GM19467 (cell line): ENCODE measurements around the gene HOXA9.

ENCODE experiments used
- ATAC-seq: cut with Tn5 transposase; IDR thresholded peaks from one replicate; pipeline ENCODE4 v1.9.1; 2021; ENCODE audit warnings: mild to moderate bottlenecking, moderate library complexity; ENCODE audit not compliant: unreplicated experiment

Gene HOXA9

DNA sequence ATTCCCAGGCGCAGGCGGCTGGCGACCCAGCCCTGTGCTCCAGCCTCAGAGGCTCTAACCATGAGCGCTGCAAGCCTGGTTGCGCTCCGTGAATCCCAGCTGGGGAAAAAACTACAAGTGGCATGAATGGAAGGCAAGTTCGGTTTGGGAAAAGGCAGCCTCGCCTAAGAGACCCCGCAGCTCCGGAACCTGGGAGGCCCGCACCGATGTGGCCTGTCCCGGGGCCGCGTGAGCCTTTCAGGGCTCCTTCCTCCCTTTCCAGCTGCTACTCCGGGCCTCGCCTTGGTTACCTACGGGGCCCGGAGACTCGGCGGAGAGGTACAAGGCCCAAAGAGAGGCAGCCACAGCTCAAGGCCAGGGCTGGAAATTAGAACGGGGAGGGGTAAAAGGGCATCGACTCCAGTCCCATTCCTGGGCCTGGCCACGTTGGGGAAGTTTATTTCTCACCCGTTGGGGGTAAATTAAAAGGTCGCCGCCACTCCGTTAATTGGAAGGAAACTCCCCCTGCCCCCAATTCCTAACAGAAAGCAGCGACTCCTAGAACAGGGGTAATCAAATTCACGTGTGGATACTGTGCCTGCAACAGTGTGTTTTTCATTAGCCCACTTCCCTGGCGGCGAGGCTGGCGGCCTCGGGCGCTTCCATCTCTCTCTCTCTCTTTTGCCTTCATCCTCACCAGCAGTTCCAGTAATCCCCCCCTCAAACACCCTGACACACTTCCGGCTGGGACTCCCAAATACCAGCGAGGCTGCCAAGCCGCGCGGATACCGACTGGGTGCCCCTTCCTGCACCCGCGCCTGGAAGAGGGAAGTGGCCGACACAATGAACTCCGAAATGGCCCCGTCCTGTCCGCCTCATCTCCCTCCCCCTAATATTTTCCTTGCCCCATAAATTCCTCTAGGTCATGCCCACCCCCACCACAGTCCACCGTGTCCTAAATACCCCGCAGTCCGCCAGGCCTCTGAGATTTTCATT lies 1.5 kb upstream of the HOXA9 start:
- ATAC-seq = no peak

DNA sequence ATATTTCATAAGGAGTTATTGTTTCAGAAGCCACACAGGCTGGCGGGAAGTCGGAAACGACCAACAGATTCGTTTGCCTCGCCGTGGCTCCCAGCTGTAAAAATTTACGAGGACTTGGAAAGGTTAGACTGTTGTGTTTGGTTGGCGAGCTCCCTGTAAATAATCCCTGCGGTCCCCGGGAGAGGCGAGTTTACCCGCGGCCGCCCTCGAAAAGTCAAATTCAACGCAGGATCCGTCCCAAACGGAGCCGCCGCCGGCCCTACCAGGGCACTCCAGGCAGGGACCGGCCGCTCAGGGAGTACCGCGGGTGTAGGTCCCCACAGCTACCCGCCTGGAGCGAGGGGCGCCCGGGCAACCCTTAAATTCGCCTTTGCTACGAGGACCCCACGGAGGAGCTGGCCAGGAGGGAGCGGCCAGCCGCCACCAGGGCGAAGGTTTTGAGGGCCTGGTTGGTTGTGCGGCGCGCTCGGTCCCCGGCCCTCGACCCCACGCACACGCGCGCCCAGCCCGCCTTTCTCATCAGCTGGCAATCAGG lies 726 bp upstream of the HOXA9 start:
- no peak for ATAC-seq

DNA sequence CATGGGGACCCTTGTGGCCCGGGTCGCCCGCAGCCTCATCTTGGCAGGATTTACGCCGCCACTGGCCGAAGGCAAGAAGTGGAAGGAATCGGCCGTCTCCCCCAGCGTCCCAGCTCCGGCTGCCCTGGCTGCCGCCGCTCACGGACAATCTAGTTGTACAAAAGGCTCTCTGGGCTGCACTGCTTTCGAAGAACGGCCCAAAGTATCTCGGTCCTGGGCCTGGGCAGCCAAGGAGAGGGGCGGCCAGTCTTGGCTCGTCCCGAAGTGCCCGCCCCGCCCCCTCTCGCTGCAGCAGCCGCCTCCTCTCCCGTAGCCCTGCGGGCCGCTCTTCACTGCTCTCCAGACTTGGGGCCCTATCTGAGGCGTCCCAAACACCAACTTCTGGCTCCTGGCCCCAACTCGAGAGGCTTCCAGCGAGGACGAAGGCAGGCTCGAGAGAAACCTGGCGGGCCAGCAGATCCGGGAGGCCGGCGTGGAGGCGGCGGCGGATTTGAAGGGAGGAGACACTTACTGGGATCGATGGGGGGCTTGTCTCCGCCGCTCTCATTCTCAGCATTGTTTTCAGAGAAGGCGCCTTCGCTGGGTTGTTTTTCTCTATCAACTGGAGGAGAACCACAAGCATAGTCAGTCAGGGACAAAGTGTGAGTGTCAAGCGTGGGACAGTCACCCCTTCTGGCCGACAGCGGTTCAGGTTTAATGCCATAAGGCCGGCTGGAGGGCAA lies 809 bp downstream of the HOXA9 start:
- ATAC-seq = no peak

DNA sequence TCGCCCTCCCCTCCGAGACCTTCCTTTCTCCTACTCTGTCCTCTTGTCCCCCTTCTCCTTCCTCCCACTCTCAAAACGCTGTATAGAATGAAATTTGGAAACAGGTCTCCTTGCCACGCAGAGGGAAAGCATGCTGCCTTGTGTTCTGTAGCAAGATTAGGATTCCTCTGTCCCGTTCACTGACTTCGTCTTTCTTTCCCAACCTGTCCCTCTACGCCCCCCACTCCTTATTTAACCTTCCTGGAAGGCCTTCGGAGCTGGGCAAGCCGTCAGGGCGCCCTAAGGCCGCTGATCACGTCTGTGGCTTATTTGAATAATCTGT lies 1.3 kb downstream of the HOXA9 start:
- ATAC-seq = no peak

DNA sequence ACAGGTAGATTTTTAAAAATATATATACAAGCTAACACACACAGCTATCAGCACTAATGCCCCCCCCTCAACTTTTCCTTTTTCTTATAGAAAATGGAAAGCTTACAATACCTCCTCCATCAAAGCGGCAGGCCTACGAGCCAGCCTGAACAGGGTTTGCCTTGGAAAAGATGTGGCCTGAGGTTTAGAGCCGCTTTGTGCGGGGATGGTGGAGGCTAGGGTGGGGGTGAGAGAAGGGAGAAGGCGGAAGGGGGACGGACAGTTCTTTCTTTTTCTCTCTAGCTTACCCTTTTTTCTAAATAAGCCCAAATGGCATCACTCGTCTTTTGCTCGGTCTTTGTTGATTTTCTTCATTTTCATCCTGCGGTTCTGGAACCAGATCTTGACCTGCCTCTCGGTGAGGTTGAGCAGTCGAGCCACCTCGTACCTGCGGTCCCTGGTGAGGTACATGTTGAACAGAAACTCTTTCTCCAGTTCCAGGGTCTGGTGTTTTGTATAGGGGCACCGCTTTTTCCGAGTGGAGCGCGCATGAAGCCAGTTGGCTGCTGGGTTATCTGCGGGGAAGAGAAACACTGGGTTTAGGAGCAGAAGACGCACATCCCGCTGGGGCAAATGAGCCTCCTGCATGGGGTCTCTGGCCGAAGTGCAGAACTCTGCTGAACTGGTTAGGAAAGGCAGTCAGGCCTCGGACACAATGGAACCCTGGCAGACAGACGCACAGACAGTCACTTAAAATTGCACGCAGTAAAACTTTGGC lies 1.9 kb downstream of the HOXA9 start:
- ATAC-seq = no peak

DNA sequence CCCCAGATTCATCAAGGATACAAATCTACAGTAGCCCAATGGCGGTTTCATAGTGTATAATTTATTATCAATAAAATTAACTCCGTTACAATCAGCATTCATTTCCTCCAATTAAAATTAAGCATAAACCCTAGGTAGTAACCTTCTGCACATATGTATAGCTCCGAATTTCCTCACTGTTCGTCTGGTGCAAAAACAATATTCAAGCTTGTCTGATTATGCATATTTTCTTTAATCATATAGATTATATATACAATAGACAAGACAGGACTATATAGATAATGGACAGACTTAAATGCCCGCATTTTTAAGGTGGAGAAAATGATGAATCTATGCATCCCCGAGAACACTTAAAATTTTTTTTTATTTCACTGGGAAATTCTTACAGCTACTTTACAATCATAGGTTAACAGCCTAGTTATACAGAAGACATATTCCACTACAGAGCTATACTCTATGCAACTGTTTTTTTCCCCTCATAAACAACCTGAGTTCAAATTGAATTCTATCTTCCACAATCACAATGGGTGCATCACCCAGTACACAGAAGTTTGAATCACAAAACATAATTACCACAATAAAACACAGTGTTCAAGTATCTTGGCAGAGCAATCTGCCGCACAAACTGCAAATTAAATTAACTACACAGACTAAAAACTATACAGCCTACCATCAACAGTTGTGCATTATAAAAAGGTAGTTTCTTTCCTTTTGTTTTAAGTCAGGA lies 2.6 kb downstream of the HOXA9 start:
- ATAC-seq = no peak

DNA sequence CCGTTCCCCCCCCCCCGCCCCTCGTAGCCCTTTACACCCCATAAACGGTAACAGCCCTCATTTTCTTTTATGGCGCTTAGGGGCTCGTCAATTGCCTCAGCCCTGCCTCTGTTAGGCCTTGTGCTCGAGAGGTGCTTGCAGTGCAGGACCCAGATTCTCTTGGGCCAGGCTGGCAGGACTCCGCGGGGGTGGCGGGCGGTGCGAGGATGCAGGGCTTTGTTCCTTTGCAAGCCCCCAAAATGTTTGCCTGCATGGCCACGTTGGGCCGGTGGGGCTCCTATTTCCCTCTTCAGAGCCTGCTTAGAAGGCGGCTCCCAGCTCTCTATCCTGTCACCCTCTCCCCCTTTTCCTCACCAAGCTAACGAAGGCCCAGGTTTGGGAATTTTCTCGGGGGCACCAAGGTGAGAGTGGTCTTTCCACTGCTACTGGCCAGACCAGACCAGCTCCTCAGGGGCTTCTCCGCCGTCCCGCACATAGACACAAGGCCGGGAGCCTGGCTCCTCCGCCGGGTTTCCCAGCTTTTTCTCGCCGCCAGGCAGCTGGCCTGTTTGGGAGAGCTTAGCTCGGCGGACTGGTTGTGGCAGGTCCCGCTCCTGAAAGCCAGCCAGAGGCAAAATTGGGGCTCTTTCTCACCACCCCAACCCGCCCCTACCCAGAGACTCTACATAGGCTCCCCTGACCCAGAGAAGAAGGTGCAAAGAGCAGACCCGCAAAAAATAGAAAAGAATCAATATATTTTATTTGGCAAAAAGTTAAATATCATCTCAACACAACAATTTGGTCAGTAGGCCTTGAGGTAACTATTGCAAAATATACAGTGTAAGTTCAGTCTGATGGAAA lies 3.4 kb downstream of the HOXA9 start:
- ATAC-seq = no peak

DNA sequence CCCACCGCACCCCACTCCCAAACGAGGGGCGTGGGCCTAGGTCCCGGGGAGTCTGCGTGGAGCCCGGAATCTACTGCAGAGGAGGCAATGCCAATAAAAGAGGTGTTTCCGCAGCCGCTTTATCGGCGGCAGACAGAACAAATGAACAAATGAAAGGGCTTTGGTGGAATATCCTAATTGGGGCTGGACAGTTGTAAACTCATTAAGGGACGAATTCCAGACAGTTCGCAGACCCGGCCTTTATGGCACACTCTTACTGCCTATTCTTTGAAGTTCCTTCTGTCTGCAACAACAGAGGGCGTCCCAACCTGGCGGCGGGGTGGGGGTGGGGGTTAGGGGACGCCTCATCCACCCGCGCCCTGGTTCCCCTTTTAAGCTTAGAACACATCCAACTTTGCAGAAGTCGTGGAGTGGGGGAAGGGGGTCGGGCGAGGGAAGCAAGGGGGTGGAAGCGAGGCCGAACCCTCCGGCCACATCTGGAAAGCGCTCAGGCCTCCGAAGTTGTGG lies 4.1 kb downstream of the HOXA9 start:
- no peak for ATAC-seq

DNA sequence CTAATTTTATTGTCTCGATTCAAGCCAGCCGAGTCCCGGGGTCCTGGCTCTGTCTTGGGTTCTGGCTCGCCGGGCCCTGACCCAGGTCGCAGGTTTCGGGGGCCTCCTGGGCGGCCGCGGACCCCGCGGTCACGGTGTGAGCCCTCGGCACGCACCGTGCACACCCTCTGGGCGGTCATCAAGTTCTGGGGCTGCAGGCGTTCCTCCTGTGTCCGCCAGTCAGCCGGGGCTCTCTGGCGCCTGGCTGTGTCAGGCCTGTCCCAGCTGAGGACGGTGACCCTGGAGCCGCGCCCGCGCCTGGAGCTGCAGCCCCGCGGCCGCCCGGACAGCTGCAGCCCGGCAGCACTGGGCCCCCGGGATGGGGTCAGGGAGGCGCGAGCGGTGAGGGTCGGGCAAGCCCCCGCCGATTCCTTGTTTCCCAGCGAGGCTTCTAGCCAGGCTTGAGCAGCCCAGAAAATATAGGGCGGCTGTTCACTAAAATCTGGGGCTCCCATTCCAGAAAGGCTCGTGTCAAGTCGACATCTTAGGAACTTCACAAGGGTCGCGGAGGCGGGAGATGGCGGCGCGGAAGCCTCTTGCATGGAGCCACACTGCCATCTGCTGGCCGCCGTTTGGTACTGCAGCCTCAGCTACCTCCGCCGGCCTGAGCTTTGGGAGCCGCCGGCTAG lies 4.7 kb downstream of the HOXA9 start:
- ATAC-seq = no peak

DNA sequence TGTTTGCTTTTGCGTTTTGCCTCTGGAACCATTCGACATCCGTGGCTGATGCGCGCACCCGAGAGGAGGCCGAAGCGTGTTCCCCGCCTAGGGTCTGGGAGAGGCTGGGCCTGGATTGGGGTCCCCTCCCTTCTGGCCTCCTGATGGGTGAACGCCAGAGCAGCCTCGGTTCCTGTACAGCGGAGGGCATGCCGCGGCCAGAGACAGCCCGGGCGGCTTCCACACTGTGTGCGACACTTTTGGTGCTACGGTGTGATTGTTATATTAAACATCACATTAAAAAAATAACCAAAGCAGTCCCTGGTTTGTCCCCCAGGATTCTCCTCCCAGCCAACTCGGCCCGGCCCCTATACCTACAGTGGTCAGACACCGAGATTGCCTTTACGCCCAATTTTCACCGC lies 5.2 kb downstream of the HOXA9 start:
- ATAC-seq = no peak

DNA sequence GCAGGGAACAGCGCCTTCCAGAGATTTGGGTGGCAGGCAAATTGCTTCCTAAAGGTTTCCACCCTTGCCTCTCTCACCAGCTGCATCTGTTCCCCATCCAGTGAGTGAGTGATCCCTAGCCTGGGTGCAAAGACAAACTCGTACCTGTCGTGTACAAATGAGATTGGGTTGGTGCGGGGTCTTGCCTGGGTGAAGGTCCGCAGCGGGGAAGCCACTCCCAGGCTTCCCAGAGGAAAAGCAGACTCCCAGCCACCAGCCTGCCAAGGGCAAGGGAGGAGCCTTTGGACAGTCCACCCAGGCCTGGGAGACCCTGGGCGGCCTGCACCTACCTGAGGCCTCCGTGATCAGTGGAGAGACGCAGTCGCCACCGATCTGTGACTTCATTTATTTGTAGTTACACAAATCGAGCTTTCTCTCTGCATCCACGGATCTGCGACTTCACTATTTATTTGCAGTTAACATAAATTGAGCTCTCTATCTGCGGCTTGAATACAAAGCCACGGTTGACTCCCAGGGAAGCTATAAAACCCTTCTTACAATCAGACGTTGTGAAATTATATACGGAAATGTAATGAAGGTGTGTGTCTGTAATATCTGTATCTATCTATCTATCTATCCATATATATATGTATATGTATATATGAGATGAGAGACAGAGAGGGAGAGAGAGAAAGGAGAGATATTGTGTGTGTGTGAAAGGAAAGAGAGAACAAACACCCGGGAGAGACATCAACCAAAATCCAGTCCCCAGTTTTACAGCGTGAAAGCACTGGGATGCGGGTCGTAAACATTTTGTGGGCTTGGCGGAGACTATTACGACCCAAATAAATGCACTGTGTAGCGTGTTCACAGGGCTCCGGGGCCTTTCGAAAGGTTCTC lies 5.8 kb downstream of the HOXA9 start:
- ATAC-seq = no peak

DNA sequence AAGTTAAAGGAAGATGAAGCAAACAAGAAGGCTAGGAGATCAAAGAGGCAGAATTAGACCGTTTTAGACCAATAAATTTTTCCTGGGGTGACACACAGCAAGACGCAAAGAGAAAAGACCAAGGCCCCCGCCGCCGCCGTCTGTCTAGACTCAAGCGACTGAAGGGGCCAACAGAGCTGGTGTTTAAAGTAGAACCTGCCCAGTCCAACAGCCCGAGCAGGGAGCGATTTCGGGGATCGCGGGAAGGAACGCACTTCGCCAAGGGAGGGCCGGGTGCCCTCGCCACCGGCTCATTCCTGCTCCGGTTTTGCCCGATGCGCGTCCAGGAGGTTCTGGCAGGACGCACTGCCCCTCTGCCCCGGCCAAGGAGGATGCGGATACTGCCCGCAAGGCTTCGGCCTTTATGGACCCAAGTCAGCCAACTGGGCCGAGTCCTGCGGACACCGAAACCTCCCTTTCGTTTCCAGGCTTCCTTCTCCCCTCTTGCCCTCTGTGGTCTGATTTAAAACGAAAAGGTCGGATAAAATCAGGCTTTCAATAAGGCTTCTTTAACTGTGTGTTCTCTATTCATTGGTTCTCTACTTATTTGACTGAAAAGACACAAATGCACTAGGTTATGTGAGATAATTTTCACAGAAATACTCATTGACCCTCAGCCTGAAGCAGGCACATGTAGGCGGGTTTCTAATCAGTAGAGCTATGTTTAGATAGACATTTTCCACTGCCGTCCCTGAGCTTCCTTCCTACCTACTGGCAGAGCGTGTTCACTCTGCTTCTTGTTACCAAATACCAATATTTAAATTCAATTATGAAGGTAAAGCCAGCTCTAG lies 6.7 kb downstream of the HOXA9 start:
- ATAC-seq = no peak

DNA sequence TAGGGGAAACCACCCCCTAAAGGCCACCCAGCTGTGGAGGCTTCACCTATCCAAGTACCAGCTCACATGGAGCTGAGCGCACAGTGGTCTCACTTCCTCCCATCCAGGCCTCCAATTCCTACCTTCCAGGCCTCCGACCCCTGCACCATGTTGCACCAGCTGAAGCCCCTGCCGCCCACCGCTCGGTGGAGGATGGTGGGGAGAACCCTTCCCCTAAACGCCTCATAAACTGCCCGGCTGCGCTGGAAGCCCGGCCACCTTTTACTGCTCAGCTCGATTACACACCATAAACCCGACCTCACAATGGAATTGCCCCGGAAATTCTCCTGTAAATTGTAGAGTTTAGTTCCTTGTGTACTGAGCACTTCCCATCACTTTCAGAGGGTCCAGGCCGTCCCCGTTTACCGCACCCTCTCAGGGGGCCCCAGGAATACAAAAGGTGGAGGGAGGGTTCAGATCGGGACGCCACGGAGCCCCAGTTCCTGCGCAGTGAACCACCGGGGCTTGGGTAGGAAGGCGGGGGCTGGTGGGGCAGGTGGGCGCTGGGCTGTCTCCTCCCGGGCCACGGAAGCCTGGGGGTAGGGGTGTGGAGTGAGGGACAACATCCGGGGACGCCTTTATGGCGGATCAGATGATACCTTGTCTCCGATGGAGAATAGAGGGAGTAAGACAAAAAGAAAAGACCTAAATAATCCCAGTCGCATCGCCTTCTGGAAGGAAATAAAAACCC lies 7.5 kb downstream of the HOXA9 start:
- ATAC-seq = no peak

DNA sequence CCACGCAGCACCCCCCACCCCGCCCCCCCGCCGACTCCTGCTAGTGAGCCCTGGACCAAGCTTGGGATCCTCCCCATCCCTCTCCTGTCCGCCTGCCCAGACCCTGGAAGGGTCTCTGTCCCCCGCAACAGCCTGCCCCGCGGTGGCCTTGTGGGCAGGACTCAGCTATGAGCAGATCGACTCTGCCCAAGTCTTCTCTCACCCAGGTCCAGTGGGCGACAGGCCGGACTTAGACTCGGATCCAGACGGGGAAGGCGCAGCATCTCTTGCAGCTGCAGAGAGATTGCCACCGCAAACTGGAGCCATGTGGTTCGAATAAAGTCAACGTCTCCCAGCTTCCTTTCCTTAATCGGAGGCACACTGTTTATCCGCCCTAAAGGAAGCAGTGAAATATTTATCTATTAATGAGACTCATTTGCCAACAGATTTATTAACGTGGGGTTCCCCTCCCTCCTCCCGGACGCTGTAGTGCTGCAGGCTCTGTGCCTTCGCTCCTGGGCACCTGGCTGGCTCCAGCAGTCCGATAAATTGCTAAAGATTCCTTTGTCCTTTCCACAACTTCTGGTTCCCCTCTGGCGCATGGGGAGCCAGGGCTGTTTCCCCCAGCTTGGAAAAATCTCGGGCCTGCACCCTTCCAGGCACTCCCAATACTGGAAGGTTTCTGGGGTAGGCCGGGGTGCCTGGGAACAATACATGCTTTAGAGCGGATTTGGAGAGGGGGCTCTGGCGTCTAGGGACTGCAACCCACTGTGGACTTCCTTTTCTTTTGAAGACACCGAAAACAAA lies 8.2 kb downstream of the HOXA9 start:
- ATAC-seq = no peak

DNA sequence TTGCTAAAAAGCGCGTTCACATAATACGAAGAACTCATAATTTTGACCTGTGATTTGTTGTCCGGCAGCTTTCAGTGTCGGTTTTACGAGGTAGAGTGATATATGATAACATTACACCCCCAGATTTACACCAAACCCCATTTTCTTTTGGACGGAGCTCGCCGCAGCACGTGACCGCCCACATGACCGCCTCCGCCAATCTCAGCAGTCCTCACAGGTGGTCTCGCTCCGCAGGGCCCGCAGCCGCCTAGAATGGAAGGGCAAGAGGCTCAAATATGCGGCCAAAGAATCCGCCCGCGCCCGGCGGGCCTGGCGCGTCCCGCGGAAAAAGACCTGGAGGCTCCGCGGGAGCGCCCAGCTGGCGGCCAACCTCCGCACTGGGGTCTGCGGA lies 8.8 kb downstream of the HOXA9 start, which contains the start of gene HOXA7:
Gene HOXA7, minus strand, starts transcription at position 168 of the 391 bp plus-strand sequence. Its CDS starts 130 bp downstream, at position 38.
- no peak for ATAC-seq
